Activated T-helper 1 cell treated with anti-CD3 and anti-CD28 coated beads, Interleukin-2, amount 50 U/mL, for 16 hours (primary cell): Measurements from ENCODE around the gene SDCCAG8.

Source experiments
- DNase-seq, 2 donors: peaks; one replicate each; pipeline ENCODE4 v3.0.0-alpha.2; 2020; ENCODE audit warnings: low read depth in 1 of 2, low spot score in 1 of 2

SDCCAG8 gene

DNA sequence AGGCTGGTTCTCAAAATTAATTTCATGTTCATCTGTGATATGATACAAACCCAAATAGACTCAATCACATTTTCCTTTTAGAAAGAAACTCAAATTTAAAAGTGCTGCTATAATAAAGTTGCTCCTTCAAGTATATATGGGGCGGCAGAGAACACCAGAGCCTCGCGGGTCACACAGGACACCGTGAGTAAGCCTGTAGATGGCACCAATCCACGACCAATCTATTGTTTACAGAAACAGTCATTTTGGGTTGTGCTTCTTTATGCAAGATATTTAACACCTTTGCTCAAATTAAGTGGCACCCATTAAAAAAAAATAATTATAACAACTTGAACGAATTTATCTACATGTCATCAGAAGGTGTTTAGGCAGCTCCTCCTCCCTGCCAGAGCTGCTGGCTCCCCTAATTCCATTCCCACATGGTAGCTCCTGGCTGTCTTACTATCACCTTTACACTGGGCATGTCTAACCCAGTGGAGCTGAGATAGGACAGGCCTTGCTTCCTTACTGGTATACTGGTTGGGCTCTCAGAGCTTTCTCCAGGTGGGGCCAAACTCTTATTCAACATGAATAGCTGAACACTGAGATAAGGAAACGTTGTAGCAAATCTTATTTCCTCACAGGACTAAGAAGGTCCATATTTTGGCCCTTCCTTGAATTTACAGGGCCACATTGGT, 287.0 kb downstream of the SDCCAG8 start:
- DNase-seq, result no peak

DNA sequence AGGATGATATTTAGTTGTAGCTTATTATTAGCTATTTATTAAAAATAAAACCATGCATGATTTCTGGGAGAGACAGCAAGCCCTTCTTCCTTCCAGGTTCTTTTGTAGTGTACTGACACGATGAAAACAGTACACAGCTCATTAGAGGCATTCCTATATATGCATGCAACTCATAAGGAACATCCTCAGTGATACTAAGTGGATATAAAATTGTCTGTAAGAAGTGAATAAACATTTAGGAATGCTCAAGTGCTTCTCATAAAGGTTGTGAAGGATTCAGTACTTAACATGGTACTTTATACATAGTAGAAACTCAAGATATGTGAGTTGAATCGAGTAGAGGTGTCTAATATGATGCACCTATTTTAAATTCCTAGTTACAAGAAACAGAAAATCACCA, 287.7 kb downstream of the SDCCAG8 start:
- DNase-seq, result no peak

DNA sequence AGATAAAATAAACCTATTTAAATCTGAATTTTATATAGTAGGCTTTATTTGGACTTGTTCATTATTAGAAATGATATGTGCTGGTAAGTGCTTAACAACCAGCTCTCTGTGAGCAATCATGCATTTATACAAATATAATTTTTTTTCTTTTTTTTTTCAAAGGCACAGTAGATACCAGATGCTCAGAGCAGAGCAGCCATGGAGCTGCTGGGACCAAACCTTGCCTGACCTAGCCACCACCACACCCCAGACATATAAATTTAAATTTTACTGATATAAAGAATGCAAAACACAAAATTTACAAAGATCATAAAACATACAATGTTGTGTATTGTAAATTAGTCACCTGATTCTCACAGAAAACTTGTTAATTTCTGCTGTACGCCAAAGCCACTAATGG, 290.6 kb downstream of the SDCCAG8 start:
- no peak for DNase-seq

DNA sequence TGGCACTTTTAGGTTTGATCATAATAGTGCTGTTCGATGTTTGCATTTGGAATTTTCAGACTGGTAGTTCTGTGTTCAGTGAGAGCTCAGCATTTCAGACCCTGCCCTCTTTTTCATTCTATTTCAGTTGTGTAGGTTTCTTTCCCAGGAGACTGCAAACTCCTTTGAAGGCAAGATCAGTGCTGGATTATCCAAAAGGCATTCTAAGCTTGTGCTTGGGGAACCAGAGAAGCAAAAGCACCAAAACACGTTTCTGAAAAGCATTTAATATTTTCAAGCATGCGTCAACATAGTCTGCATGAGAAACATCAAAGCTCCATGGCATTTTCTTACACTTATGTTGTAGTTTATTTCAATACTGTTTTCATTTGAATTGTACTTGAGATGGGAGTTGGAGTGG, 292.1 kb downstream of the SDCCAG8 start:
- DNase-seq, result no peak

DNA sequence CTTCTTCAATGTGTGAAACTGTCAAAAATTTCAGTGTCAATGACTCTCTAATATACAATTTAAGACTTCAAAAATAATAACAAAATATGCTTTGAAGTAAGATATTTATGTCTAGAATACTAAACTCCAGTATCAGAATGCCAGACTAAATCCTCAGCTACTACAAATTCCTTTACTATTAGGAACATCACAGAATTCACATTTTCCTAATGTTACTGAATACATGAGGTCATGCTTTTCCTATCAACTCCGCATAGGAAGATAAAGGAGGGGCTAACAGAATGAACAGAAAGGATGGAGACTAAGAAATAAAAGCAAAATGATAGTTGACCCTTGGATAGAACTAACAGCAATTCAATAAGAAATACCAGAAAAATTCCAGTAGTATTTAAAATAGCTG, 292.7 kb downstream of the SDCCAG8 start:
- no peak for DNase-seq

DNA sequence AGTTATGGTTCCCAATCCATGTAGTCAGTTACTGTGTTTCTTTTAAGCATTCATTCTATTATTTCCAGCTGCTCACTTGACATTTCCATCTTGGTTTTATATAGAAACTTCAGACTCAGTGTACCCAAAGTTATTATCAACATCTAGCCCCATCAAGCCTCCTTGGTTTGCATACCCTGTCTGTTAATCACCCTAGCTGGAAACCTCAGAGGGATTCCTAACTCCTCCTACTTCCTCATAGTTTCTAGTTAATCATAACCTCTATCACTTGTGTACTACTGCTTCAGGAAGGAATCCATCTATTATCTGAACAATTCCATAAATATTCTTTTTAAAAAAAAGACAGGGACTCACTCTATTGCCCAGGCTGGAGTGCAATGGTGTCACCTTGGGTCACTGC, 293.3 kb downstream of the SDCCAG8 start:
- no peak for DNase-seq
